Measurements from ENCODE around the gene TMCO4. TPM values are rescaled to one million over a fixed set of nuclear protein-coding genes. Genes with fewer than 3 reads are reported as not detected.

Gene TMCO4
- total and polyA plus RNA-seq, 3 donors from 2014 or later, result 10.5 to 17.7 (median 14.9) TPM

DNA sequence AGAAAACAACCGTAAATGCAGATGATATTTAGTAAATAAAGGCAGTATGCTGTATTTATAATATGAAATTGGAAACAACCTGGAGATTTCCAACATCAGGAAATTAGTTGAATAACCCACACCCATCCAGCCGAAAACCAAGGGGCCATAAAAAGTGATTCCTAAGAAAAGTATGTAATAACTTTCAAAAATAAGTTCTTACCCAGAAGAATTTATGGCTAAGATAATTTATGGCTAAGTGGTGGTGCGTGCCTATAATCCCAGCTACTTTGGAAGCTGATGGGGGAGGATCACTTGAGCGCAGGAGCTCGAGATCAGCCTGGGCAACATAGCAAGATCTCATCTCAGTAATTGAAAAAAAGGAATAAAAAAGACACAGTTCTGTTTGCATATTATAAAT lies 43.2 kb downstream of the TMCO4 start:
- H3K4me3 ChIP-seq, result no peak overlapping the region
- no peaks in the 10 kb centered on the region for H3K27me3 ChIP-seq
- no peaks in the 10 kb centered on the region for H3K9me3 ChIP-seq
- DNase-seq, result no peak
- no peaks in the 10 kb centered on the region for H3K36me3 ChIP-seq (ENCODE audit: low read depth, missing control alignments)
- TF ChIP-seq POLR2A (IDR thresholded peaks at IDR 0.05), result no peak
- TF ChIP-seq, protein P1, sequence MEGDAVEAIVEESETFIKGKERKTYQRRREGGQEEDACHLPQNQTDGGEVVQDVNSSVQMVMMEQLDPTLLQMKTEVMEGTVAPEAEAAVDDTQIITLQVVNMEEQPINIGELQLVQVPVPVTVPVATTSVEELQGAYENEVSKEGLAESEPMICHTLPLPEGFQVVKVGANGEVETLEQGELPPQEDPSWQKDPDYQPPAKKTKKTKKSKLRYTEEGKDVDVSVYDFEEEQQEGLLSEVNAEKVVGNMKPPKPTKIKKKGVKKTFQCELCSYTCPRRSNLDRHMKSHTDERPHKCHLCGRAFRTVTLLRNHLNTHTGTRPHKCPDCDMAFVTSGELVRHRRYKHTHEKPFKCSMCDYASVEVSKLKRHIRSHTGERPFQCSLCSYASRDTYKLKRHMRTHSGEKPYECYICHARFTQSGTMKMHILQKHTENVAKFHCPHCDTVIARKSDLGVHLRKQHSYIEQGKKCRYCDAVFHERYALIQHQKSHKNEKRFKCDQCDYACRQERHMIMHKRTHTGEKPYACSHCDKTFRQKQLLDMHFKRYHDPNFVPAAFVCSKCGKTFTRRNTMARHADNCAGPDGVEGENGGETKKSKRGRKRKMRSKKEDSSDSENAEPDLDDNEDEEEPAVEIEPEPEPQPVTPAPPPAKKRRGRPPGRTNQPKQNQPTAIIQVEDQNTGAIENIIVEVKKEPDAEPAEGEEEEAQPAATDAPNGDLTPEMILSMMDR (IDR thresholded peaks at IDR 0.05), result no peak
- intact Hi-C loops (cut with DNase I; ENCODE audit: low total_unique reads), result no loop called here
- no peak overlapping the region for H3K27ac ChIP-seq
- no peaks in the 10 kb centered on the region for H3K4me1 ChIP-seq
- 92 to 96% methylated on average over 5 of the region's 5 CpGs for WGBS, 2 donors

GRCh38 chr1:19754482-19754881 lies 45.2 kb downstream of the TMCO4 start:
- Histone ChIP-seq H3K36me3 (ENCODE audit: low read depth, missing control alignments) (no peaks in the 10 kb centered on the region), H3K27me3 (no peaks in the 10 kb centered on the region), H3K27ac (no peak overlapping the region), H3K4me1 (no peaks in the 10 kb centered on the region), H3K4me3 (no peak overlapping the region), H3K9me3 (no peaks in the 10 kb centered on the region)
- no peak for TF ChIP-seq POLR2A (IDR thresholded peaks at IDR 0.05)
- TF ChIP-seq, protein P1 (IDR thresholded peaks at IDR 0.05), result no peak
- no peak for DNase-seq
- intact Hi-C loops (cut with DNase I; ENCODE audit: low total_unique reads), result no loop called here
- 73 to 80% methylated on average over 10 of the region's 10 CpGs for WGBS, 2 donors

- H3K27me3 ChIP-seq, result no peaks in the 10 kb centered on the region
- no peaks in the 10 kb centered on the region for H3K9me3 ChIP-seq
- intact Hi-C loops (cut with DNase I; ENCODE audit: low total_unique reads), result no loop called here
- no peak for TF ChIP-seq POLR2A (IDR thresholded peaks at IDR 0.05)
- TF ChIP-seq, protein P1 (IDR thresholded peaks at IDR 0.05), result no peak
- no peak for DNase-seq
- 76 to 80% methylated on average over 9 of the region's 9 CpGs for WGBS, 2 donors
- no peak overlapping the region for H3K4me3 ChIP-seq
- H3K4me1 ChIP-seq, result no peaks in the 10 kb centered on the region
- no peak overlapping the region for H3K27ac ChIP-seq
- H3K36me3 ChIP-seq (ENCODE audit: low read depth, missing control alignments), result no peaks in the 10 kb centered on the region
Measured at GRCh38 chr1:19752083-19752696, 47.5 kb downstream of the TMCO4 start.

DNA sequence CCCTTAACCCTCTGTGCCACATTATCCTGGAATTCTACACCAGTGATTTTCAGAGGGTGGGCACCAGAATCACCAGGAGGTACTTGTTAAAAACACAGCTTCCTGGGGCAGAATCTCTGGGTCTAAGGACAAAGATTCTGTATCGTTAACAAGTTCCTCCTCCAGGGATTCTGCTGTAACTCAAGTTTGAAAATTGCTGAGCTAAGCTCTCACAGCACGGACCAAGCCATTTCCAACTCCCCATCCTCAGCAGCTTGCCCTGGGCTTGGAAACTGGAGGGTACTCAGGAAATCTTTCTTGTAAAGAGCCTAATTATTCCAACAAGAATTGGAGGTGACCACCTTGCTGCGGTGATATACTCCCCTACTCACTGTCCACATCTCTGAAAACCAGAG lies 48.8 kb downstream of the TMCO4 start:
- Histone ChIP-seq H3K36me3 (ENCODE audit: low read depth, missing control alignments) (no peaks in the 10 kb centered on the region), H3K4me3 (no peak overlapping the region), H3K9me3 (no peaks in the 10 kb centered on the region), H3K27me3 (no peaks in the 10 kb centered on the region), H3K4me1 (no peaks in the 10 kb centered on the region), H3K27ac (no peak overlapping the region)
- TF ChIP-seq POLR2A (IDR thresholded peaks at IDR 0.05), result no peak
- TF ChIP-seq, protein P1 (IDR thresholded peaks at IDR 0.05), result no peak
- intact Hi-C loops (cut with DNase I; ENCODE audit: low total_unique reads), result no loop called here
- DNase-seq, result no peak
- whole genome bisulfite sequencing, 2 donors, result 89 to 98% methylated on average over 3 of the region's 3 CpGs
